Fibroblast of lung (primary cell): ENCODE results near the gene BLVRB.

ENCODE experiments used
- CTCF ChIP-seq, 2 donors: IDR thresholded peaks in 1 of 2; conservative IDR thresholded peaks in 1 of 2; 1 replicate in 1 of 2; 2 replicates in 1 of 2; pipeline ENCODE4 v1.5.1; 2011 to 2012; ENCODE audit warnings: low read length in 2 of 2, control low read depth in 1 of 2, inconsistent platforms in 1 of 2, low read depth in 1 of 2, mild to moderate bottlenecking in 1 of 2
- EZH2 ChIP-seq: IDR thresholded peaks from 2 replicates; pipeline ENCODE4 v1.5.1; 2012; ENCODE audit warnings: low read length, control low read depth, mild to moderate bottlenecking; ENCODE audit errors: missing control alignments

GRCh38 chr19:40398417-40399131, 67.0 kb downstream of the BLVRB start:
- TF ChIP-seq CTCF (conservative IDR thresholded peaks at IDR 0.05 in 1 of 2, IDR thresholded peaks at IDR 0.05 in 1 of 2; ENCODE audit: low read depth in 1 of 2, low read length in 2 of 2) = no peak
- TF ChIP-seq EZH2 = no peak
